Thyroid gland (tissue), 4 donors: ENCODE measurements around the gene SND1. TPM values are rescaled to one million over a fixed set of nuclear protein-coding genes. Genes with fewer than 3 reads are reported as not detected.
A peak's percentile ranks its signal among the peaks of the same experiment; 100 is the strongest.

ENCODE experiments used
- DNase-seq, 2 donors: peaks; one replicate each; pipeline ENCODE4 v3.0.0-alpha.2; 2019
- H3K27ac ChIP-seq, 3 donors: fragments of 200-600 bp; sonication (generic); 1 replicate in 2 of 3; 2 replicates in 1 of 3; pipeline ENCODE4 v1.5.1; 2016 to 2019; ENCODE audit warnings: mild to moderate bottlenecking in 1 of 3, moderate library complexity in 1 of 3
- H3K27me3 ChIP-seq: fragments of 200-600 bp; sonication (generic); one replicate; pipeline ENCODE4 v1.5.1; 2019
- H3K36me3 ChIP-seq, 2 donors: fragments of 200-600 bp; sonication (generic); one replicate each; pipeline ENCODE4 v1.5.1; 2016 to 2019
- H3K4me1 ChIP-seq, 2 donors: fragments of 200-600 bp; sonication (generic); one replicate each; pipeline ENCODE4 v1.5.1; 2017 to 2019
- H3K4me3 ChIP-seq, 3 donors: fragments of 200-600 bp; sonication (generic); replicated peaks in 1 of 3; 1 replicate in 2 of 3; 2 replicates in 1 of 3; pipeline ENCODE4 v1.5.1; 2016; ENCODE audit warnings: mild to moderate bottlenecking in 1 of 3
- H3K9me3 ChIP-seq: fragments of 200-600 bp; sonication (generic); one replicate; pipeline ENCODE4 v1.5.1; 2017
- CTCF ChIP-seq, 6 experiments: fragments of 200-600 bp in 3 of 6; fragments of 450-650 bp in 3 of 6; sonication (generic) in 3 of 6; IDR thresholded peaks; one replicate each; pipeline ENCODE4 v1.5.1; 2016 to 2019; ENCODE audit warnings: antibody characterized with exemption in 6 of 6, mild to moderate bottlenecking in 2 of 6, inconsistent platforms in 1 of 6, moderate library complexity in 1 of 6
- POLR2A ChIP-seq, 2 donors: fragments of 450-650 bp; IDR thresholded peaks; one replicate each; pipeline ENCODE4 v1.6.1; 2017; ENCODE audit warnings: antibody characterized with exemption in 2 of 2, mild to moderate bottlenecking in 2 of 2, moderate library complexity in 1 of 2
- WGBS, 2 donors: methylation state at CpG; one replicate each; pipeline ENCODE4 v1.1.5; 2017; 5-methylcytosine and 5-hydroxymethylcytosine counted together
- intact Hi-C: fragments of 100-400 bp; cut with DNase I; formaldehyde crosslinking; loops from one replicate; pipeline ENCODE4 v1.15.1; 2023
- total RNA-seq, 4 donors: library from RNA; depleted of rRNA; stranded (reverse); fragments of >200 nt; gene quantifications; one replicate each; pipeline ENCODE4 v1.2.3, GENCODE V29; 2016

Gene SND1
- total RNA-seq, 4 donors from 2014 or later, result 126 to 167 (median 144) TPM

- TF ChIP-seq POLR2A (IDR thresholded peaks at IDR 0.05) (no peak), CTCF (IDR thresholded peaks at IDR 0.05) (no peak)
- Histone ChIP-seq H3K36me3 (no peaks in the 10 kb centered on the region), H3K4me3 (no peak overlapping the region), H3K27me3 (no peaks in the 10 kb centered on the region), H3K4me1 (peaks cover 7 to 14% of the 10 kb centered on the region in 2 donors), H3K9me3 (no peaks in the 10 kb centered on the region), H3K27ac (no peak overlapping the region)
- intact Hi-C loops, result no loop called here
- 88 to 98% methylated on average over 4 of the region's 4 CpGs for WGBS, 2 donors
- no peak for DNase-seq
Observed at GRCh38 chr7:128027485-128027980, 375.5 kb downstream of the SND1 start.

DNA sequence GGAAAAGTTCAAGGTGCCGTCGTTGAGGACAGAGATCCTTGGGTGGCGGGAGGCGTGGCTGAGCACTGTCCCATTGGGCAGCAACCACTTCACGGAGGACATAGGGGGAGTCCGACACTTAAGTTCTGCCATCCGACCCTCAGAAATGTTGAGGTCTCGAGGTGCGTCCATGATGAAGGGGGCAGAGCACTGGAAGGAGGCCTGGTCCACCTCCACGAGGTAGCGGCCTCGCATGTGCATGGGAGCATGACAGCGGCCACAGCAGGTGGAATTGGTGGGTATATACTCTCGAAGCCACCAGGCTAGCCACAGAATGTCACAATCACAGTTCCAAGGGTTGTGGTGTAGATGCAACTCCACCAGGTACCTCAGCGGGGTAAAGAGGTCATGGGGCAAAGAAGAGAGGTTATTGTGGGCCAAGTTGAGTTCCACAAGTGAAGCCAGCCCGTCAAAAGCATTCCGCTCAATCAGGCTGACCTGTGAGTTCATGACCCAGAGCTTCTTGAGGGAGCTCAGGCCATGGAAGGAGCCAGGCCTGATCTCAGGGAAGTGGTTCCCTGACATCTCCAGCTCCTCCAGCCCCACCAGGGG is 377.5 kb downstream of the SND1 start:
- TF ChIP-seq CTCF (IDR thresholded peaks at IDR 0.05) (no peak), POLR2A (IDR thresholded peaks at IDR 0.05) (no peak)
- Histone ChIP-seq H3K4me3 (no peak overlapping the region), H3K27ac (no peak overlapping the region), H3K27me3 (no peaks in the 10 kb centered on the region), H3K4me1 (peaks cover 13 to 20% of the 10 kb centered on the region in 2 donors), H3K36me3 (no peaks in the 10 kb centered on the region), H3K9me3 (no peaks in the 10 kb centered on the region)
- no peak for DNase-seq
- intact Hi-C loops, result no loop called here
- WGBS, 2 donors, result 95 to 96% methylated on average over 17 of the region's 17 CpGs

GRCh38 chr7:128030263-128030653 is 378.3 kb downstream of the SND1 start:
- H3K36me3 ChIP-seq, result no peaks in the 10 kb centered on the region
- WGBS, 2 donors, result 89 to 94% methylated on average over 20 to 21 of the region's 21 CpGs
- H3K27me3 ChIP-seq, result no peaks in the 10 kb centered on the region
- H3K4me3 ChIP-seq, result no peak overlapping the region
- no peak for TF ChIP-seq POLR2A (IDR thresholded peaks at IDR 0.05)
- TF ChIP-seq CTCF (IDR thresholded peaks at IDR 0.05), result no peak
- H3K9me3 ChIP-seq, result no peaks in the 10 kb centered on the region
- no peak for DNase-seq
- intact Hi-C loops, result no loop called here
- H3K27ac ChIP-seq, result no peak overlapping the region
- H3K4me1 ChIP-seq, result peaks cover 13 to 20% of the 10 kb centered on the region in 2 donors

DNA sequence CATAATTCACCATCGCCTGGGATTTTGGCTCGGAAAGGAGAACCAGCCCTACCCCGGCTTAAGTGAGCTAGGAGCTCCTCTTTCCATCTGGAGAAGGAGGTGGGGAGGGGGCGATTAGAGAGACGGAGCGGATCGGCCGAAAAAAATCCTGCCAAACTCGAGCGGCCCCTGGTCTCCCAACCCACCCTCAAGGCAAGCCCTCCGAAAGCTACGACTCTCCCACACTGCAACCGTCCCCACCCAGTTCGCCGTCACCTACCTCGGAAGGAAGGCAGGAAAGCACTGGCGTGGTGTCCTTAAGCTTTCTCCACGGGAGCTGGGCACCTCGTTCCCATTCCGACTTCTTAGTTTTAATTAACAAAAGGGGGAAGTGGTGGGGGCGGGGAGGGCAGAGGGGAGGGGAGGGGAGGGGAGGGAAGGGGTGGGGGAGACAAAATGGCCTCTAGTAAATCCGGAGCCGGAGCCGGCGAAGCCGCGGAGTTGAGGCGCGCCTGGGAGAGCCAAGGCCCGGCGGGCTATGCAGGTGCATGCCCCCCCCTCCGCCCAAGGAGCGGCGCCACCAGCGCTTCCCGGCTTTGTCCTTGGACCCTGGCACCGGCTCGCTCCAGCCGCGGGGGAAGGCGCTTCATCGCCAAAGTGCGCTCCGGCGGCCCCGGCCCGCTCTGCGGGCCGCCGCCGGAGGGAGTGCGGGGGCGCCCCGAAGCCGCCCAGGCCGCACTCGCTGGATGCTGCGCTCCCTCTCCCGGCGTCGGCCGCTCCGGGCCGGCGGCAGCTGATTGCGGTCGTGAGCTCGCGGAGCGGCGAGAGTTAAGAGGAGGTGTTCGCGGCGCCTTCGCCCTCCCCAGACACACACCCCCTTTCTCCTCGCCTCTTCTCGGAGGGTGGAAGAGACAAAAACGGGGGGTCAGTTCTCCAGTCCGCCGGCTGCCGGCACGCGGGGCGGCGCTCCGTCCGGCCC is 378.9 kb downstream of the SND1 start, which contains the start of gene LRRC4:
Gene LRRC4, minus strand, starts transcription at position 784 of the 958 bp plus-strand sequence. CDS start 797 bp downstream, outside the sequence.
- DNase-seq, result peak; percentile 13 to 18
- TF ChIP-seq CTCF (IDR thresholded peaks at IDR 0.05) (peak in 1 of 6 experiments; percentile 14), POLR2A (IDR thresholded peaks at IDR 0.05) (no peak)
- H3K9me3 ChIP-seq, result no peaks in the 10 kb centered on the region

More for the DNA sequence above, 378.9 kb downstream of the SND1 start, which contains the start of gene LRRC4:
- peak within 1 kb of the TSS in 1 of 3 donors; percentile 33 for H3K4me3 ChIP-seq
- H3K4me1 ChIP-seq, result peaks cover 13 to 20% of the 10 kb centered on the region in 2 donors
- 28 to 35% methylated on average over 25 to 36 of the region's 87 CpGs for WGBS, 2 donors
- no peaks in the 10 kb centered on the region for H3K36me3 ChIP-seq
- no peaks in the 10 kb centered on the region for H3K27me3 ChIP-seq
- H3K27ac ChIP-seq, result no peak within 1 kb of the TSS
- intact Hi-C loops, result no loop called here
